HG02885 (cell line): ENCODE data around the gene RPS6KA1.
"Not testable (repeated sequence)": the region's sequence is repeated elsewhere in the genome, so short reads cannot be mapped to it uniquely, and the experiment has no call there.

Experiments used
- ATAC-seq: cut with Tn5 transposase; IDR thresholded peaks from one replicate; pipeline ENCODE4 v1.9.1; 2021; ENCODE audit warnings: mild to moderate bottlenecking; ENCODE audit not compliant: unreplicated experiment, poor library complexity

Gene RPS6KA1

DNA sequence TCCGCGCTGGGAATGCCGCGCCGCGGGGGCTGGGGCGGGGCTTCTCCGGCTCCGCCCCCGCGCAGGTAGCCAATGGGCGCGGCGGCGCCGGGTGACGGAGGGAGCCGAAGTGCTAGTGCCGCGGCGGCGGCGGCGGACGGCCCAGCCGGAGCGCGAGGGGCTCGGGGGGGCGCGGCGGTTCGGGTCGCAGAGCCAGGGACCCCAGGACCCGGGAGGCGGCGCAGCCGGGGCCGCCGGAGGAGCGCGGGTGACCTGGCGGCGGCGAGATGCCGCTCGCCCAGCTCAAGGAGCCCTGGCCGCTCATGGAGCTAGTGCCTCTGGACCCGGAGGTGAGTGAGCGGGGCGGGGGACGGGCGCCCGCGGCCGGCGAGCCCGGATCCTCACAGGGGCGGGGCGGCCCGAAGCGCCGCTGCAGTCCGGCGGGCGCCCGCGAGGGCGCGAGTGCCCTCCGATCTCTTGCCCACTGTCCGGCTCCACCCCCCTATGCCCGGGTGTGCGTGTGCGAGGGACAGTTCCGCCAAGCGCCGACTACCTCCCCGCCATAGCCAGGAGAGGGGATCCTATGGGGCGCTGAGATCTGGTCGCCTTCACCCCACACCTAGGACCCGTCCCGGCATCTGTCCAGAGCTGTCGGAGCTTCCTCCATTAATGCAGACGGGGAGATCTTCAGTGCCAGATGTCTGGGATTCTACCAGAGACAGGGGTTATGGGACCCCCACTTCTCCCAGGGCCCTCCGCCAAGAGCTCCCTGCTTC, at the start of gene RPS6KA1:
Gene RPS6KA1 (plus strand): TSS at position 107 of the 755 bp plus-strand sequence. CDS start 160 bp downstream, at position 267.
- peak; percentile 90 for ATAC-seq

DNA sequence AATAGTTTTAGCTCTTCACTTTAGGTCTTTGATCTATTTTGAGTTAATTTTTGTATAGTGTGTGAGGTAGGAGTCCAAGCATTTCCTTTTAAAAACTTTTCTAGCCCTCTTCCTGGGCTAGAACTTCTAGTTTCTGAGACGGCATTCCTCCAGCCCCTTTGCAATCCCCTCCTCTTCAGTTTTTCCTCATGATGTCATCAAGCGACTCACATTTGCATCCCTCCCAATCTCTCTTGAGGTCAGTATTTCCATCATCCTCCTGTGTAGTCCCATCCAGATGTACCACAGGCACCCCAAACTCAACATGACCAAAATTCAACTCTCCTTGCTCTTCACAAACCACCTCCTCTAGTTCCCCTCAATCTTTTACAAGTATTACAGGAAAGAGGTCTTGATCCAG, 46.6 kb upstream of the RPS6KA1 start:
- ATAC-seq, result no peak

DNA sequence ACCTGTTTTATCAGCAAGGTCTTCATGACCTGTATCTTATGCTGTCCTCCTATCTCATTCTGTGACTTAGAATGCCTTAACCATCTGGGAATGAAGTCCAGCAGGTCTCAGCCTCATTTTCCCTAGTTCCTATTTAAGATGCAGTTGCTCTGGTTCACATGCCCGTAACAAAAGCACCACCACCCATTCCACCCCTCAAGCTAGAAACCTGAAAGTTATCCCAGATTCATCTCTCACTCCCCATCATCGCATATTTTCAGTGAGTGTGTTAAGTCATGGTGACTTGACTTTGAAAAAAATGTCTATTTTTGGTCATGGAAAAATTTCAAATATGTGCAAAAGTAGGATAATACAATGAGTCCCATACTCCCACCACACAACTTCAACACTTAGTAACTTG, 45.6 kb upstream of the RPS6KA1 start:
- ATAC-seq, result no peak

DNA sequence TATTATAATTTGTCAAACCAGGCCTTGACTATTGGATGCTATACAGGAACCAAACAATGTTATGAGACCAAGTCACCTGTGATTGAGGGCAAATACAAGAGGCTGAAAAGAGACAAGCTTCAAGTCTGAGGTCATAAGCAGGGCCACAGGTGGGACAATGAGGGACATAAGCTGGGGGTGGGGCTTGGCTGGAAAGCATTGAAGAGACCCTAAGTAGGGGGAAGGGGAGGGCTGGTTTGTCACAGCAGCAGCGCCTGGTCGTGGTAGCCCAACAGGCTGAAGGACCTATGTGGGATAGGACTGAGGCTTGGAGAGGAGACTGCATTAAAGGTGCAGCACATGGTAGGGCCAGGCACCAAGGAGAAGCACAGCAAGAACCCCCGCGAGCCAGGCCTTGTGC, 39.4 kb upstream of the RPS6KA1 start:
- ATAC-seq, result no peak

GRCh38 chr1:26493267-26493666, 36.3 kb upstream of the RPS6KA1 start:
- no peak for ATAC-seq

GRCh38 chr1:26493938-26494337, 35.6 kb upstream of the RPS6KA1 start:
- ATAC-seq, result no peak

GRCh38 chr1:26496861-26497260, 32.7 kb upstream of the RPS6KA1 start:
- ATAC-seq, result no peak

- ATAC-seq, result no peak
Observed at GRCh38 chr1:26498894-26499293, 30.7 kb upstream of the RPS6KA1 start.

DNA sequence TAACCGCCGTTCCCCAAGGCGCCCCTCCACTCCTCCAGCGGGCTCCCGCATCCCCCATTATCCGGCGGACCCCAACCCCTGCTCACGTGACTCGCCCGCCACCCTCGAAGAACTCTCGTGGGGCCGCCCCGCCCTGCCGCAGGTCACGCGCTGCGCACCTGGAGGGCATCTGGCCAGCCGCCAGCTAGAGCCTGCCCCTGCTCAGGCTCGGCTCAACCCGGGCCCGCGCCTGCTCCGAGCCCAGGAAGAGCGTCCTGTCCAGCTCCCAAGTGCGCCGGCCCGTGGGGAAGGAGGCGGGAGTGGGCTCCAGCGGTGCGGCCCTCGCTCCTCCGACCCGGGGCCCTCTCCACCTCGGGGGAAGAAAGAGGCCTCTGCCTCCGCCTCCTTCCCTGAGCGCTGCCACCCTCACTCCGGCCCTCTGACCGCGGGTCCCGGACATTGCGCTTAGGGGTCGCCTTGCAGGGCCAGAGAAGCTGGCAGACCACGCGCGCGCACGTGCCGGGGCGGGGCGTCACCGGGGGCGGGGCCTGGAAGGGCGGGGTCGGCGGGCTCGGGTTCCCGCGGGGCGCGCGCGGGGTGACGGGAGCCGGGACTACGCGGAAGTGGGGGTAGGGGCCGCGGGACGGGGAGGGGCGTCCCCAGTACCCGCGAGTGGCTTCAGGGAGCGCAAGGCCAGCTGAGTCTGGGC, 28.9 kb upstream of the RPS6KA1 start:
- ATAC-seq, result peak; percentile 76

DNA sequence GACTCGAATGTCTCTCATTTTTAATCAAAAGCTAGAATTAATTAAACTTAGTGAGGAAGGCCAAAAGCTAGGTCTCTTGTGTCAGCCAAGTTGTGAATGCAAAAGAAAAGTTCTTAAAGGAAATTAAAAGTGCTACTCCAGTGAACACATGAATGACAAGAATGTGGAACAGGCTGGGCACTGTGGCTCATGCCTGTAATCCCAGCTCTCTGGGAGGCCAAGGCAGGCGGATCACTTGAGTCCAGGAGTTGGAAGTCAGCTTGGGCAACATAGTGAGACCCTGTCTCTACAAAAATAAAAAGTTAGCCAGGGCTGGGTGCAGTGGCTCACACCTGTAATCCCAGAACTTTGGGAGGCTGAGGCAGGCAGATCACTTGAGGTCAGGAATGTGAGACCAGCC, 18.9 kb upstream of the RPS6KA1 start:
- ATAC-seq, result not testable (repeated sequence)

DNA sequence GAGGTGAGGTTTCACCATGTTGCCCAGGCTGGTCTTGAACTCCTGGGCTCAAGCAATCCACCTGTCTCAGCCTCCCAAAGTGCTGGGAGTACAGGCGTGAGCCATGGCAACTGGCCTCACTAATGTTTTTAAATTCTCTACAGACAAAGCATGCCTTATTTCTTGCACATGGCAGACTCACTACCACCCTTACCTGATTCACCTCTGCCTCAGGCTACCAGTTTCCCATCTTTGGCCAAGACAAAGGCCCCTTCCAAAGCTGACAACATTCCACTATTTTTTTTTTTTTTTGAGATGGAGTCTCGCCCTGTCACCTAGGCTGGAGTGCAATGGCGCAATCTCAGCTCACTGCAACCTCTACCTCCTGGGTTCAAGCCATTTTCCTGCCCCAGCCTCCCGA, 13.7 kb upstream of the RPS6KA1 start:
- not testable (repeated sequence) for ATAC-seq

DNA sequence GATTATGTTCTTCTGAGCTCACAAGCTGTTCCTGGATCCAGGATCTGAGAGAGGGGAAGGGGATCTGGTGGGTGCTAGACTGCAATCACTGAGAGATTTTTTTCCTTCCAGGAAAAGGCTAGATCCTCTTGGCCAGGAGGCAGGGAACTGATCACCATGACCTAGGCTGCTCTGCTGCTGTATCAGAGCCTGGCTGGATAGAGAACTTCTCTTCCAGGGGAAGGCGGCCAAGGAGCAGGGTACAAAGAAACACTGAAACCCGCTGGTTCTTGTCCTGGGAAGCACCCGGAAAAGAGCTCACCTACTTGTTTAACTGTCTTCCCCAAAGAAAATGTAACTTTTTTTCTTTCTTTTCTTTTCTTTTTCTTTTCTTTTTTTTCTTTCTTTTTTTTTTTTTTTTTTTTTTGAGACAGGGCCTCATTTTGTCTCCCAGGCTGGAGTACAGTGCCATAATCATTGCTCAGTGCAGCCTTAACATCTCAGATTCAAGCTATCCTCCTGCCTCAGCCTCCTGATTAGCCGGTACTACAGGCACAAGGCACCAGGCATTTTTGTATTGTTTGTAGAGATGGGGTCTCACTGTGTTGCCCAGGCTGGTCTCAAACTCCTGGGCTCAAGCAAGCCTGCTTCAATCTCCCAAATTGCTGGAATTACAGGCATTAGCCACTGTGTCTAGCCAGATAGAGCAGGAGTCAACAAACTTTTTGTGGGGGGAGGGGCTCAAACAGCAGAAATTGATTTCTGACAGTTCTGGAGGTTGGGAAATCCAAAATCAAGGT, 12.4 kb upstream of the RPS6KA1 start:
- ATAC-seq, result no peak

GRCh38 chr1:26517766-26518049, 11.9 kb upstream of the RPS6KA1 start:
- ATAC-seq, result no peak

DNA sequence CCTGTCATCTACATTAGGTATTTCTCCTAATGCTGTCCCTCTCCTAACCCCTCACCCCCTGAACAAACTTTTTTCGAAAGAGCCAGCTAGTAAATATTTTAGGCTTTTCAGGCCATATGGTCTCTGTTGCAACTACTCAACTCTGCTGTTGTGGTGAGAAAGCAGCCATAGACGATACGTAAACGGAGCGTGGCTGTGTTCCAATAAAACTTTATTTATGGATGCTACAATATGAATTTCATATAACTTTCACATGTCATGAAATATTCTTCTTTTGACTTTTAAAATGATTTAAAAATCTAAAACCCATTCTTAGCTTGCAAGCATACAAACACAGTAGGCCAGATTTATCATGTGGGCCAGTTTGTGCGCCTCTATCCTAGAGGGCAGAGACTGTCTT, 11.2 kb upstream of the RPS6KA1 start:
- ATAC-seq, result no peak

DNA sequence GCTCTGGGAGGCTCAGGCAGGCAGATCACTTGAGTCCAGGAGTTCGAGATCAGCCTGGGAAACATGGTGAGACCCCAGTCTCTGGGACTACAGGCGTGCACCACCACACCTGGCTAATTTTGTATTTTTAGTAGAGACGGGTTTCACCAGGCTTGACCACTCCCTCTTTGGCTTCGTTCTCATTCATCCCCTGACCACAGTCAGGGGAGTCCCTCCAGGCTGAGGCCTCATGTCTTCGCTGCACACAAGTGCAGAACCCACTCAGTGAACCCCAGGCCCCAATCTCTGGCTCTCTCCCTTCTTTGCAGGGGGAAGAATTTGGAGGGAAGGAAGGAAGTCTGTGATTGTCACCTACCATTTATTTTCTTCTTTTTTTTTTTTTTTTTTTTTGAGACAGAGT, 9.2 kb upstream of the RPS6KA1 start:
- no peak for ATAC-seq

GRCh38 chr1:26521669-26522030, 7.9 kb upstream of the RPS6KA1 start:
- no peak for ATAC-seq

DNA sequence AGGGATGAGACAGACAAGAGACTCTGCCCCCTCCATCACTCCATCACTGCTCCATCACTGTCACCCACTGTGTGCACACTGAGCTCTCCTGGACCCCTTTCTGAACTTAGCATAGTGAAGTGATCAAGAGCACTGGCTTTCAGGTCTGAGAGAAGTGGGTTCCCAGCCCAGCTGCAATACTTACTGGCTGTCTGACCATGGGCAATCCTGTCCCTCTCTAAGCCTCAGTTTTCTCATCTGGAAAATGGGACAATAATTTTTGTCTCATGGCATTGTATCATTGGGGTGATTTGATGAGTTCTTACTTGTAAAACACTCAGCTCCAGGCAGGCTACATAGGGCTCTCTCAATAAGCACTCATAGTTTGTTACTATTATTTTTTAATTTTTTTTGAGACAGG, 7.5 kb upstream of the RPS6KA1 start:
- no peak for ATAC-seq

DNA sequence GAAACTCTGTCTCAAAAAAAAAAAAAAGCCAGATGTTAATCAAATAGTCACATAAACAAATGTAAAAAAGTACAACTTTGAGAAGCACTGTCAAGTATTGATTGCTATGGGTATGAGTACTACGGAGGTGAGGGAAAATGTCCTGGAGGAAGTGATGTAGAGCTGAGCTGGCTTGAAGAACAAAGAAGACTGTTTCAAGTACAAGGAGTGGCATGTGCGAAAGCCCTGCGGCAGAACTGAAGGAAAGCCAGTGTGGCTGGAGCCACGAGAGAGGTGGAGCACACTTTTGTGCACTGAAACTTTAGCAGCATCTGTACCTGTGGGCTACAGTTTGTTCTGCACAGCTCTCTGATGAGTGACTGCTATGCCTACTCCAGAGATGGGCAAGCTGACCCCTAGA, 5.4 kb upstream of the RPS6KA1 start:
- no peak for ATAC-seq

GRCh38 chr1:26526287-26526686, 3.3 kb upstream of the RPS6KA1 start:
- no peak for ATAC-seq

DNA sequence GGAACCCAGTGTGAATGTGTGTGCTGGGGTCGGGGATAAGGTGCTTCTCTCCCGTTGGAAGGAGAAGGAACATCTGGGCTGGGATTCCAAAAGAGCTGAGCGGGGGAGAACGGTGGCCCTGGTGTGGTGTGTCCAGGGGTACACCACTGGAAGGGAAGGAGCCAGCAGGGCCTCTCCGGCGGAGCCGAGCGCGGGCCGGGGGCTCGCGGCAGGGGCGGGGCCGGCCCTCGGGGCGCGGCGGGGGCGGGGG, 231 bp upstream of the RPS6KA1 start:
- ATAC-seq, result no peak

GRCh38 chr1:26530410-26530894, 891 bp downstream of the RPS6KA1 start:
- no peak for ATAC-seq
